Measurements from ENCODE around the gene WAPL. TPM values are rescaled to one million over a fixed set of nuclear protein-coding genes. Genes with fewer than 3 reads are reported as not detected.
"Not testable (repeated sequence)": the region's sequence is repeated elsewhere in the genome, so short reads cannot be mapped to it uniquely, and the experiment has no call there.

The WAPL gene
- total and polyA plus RNA-seq, 2 donors, result 16.1 to 66.7 TPM

DNA sequence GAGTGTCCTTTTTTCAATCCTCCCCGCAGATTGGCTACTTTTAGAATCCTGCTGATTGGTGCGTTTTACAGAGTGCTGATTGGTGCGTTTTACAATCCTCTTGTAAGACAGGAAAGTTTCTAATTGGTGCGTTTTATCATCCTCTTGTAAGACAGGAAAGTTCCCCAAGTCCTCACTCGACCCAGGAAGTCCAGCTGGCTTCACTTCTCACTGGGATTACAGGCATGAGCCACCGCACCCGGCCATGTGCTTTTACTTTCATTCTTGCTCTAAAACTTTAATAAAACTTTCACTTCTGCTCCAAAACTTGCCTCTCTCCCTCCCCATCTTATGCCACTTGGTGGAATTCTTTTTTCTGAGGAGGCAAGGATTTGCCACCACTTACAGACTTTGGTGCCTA lies 17.0 kb upstream of the WAPL start:
- Histone ChIP-seq H3K4me1 (ENCODE audit: insufficient read depth) (no peaks in the 10 kb centered on the region), H3K27ac (ENCODE audit: low read depth) (no peak overlapping the region), H3K4me3 (ENCODE audit: low read depth, low read length) (no peak overlapping the region), H3K36me3 (ENCODE audit: insufficient read depth) (no peaks in the 10 kb centered on the region)
- DNase-seq (ENCODE audit: extremely low spot score), result no peak
- 66% methylated on average over 7 of the region's 7 CpGs for WGBS

DNA sequence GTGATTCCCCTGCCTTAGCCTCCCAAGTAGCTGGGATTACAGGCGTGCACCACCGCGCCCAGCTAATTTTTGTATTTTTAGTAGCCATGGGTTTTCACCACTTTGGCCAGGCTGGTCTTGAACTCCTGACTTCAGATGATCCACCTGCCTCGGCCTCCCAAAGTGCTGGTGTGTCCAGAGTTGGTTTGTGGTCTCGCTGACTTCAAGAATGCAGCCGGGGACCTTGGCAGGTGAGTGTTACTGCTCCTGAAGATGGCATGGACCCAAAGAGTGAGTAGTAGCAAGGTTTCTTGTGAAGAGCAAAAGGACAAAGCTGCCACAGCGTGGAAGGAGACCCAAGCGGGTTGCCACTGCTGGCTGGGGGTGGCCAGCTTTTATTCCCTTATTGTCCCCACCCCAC lies 16.4 kb upstream of the WAPL start:
- DNase-seq (ENCODE audit: extremely low spot score); H3K27ac ChIP-seq (ENCODE audit: low read depth); H3K36me3 ChIP-seq (ENCODE audit: insufficient read depth); H3K4me3 ChIP-seq (ENCODE audit: low read depth, low read length); H3K4me1 ChIP-seq (ENCODE audit: insufficient read depth): not testable (repeated sequence)
- 99% methylated on average over 8 of the region's 8 CpGs for WGBS

DNA sequence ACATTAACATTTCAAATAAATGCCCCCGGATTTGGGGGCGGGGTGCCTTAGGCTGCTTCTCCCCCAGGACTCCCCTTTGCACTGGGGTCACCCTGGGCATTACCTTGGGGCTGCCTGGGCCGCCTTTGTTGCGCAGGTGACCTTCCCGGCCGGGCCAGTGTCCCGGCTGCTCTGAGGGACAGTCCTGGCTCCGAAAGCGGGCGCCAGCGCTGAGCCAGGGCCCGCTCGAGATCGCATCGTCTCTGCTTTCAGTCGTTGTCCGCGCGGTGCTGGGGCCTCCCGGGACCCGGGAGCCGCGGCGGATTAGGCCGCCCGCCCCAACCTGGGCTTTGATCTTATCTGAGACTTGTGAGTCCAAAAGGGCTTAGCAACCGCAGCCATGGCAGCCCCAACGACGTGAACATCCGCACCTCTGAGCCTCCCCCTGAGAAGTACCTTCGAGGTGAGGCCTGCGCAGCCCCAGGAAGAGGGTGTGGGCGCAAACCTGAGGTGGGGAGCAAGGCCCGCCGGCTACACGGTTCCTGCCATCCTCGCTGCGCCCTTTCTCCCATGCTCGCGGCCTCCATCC lies 14.8 kb upstream of the WAPL start:
- WGBS, result 26% methylated on average over 40 of the region's 40 CpGs
- Histone ChIP-seq H3K36me3 (ENCODE audit: insufficient read depth) (no peaks in the 10 kb centered on the region), H3K4me3 (ENCODE audit: low read depth, low read length) (no peak overlapping the region), H3K4me1 (ENCODE audit: insufficient read depth) (no peaks in the 10 kb centered on the region), H3K27ac (ENCODE audit: low read depth) (no peak overlapping the region)
- no peak for DNase-seq (ENCODE audit: extremely low spot score)

DNA sequence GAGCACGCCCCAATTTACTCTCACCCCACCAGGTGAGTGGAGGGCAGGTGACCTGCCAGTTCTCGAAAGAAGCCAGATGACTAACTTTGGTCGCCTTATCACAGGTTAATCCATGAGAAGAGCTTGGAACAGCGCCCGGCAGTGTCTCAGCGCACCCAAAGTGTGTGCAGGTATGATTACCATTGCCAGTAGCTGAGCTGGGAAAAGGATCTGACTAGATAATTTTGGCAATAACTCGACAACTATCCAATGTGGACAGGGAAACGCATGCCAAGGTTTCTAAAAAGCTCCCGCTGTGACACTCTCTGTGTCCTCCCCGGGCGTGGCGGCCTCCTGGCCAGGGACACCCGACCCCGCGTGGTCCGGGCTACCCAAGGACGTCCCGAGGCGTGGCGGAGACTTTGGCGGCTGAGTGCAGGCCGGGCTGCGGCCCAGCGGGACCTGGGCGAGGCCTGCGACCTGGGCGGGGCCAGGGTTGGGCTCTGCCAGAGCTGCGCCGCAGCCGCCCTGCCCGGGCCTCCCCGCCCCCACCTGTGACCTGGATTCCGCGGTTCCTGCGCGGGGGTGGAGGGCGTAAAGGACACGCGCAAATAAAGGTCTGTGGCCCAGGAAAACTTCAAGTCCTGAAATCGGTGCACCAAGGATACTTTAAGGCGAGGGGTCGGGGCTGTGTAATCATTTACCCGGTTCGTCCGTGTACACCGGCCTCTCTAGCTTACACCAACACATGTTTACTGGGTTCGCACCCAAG lies 13.7 kb upstream of the WAPL start:
- Histone ChIP-seq H3K27ac (ENCODE audit: low read depth) (no peak overlapping the region), H3K36me3 (ENCODE audit: insufficient read depth) (no peaks in the 10 kb centered on the region), H3K4me3 (ENCODE audit: low read depth, low read length) (peak overlapping the region; percentile 30), H3K4me1 (ENCODE audit: insufficient read depth) (no peaks in the 10 kb centered on the region)
- 24% methylated on average over 47 of the region's 47 CpGs for WGBS
- DNase-seq (ENCODE audit: extremely low spot score), result no peak

DNA sequence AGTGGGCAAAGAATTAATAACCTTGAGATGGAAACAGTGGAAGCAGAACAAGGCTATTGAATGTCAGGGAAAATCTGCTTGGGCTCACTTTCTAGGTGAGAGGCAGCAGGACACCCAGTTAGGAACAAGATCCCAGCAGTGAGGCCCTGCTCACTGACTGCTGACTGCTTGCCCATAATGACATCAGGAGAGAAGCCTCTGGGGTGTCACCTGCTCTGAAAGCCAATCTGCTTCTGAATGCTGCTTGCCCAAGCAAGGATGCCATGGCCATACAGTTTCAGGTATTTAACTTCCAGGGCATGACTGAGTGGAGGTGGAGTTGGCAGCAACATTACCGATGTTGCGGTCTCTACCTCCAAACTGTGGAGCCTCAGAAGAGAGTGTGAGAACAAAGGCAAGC lies 11.7 kb upstream of the WAPL start:
- DNase-seq (ENCODE audit: extremely low spot score), result no peak
- 95% methylated on average over 2 of the region's 2 CpGs for WGBS
- H3K36me3 ChIP-seq (ENCODE audit: insufficient read depth), result no peaks in the 10 kb centered on the region
- H3K27ac ChIP-seq (ENCODE audit: low read depth), result no peak overlapping the region
- H3K4me3 ChIP-seq (ENCODE audit: low read depth, low read length), result no peak overlapping the region
- H3K4me1 ChIP-seq (ENCODE audit: insufficient read depth), result no peaks in the 10 kb centered on the region

DNA sequence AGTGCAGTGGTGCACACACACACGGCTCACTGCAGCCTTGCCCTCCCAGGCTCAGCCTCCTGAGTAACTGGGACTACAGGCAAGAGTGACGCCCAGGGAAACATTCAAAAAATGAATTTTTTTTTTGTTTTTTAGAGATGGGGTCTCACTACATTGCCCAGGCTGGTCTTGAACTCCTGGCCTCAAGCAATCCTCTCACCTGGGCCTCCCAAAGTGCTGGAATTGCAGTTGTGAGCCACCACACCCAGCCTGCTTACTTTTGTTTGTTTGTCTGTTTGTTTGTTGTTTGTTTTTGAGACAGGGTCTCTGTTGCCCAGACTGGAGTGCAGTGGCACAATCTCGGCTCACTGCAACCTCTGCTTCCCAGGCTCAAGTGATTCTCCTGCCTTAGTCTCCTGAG lies 7.1 kb upstream of the WAPL start:
- H3K4me3 ChIP-seq (ENCODE audit: low read depth, low read length); H3K27ac ChIP-seq (ENCODE audit: low read depth); DNase-seq (ENCODE audit: extremely low spot score); H3K4me1 ChIP-seq (ENCODE audit: insufficient read depth); H3K36me3 ChIP-seq (ENCODE audit: insufficient read depth): not testable (repeated sequence)
- WGBS, result 93% methylated on average over 3 of the region's 3 CpGs

DNA sequence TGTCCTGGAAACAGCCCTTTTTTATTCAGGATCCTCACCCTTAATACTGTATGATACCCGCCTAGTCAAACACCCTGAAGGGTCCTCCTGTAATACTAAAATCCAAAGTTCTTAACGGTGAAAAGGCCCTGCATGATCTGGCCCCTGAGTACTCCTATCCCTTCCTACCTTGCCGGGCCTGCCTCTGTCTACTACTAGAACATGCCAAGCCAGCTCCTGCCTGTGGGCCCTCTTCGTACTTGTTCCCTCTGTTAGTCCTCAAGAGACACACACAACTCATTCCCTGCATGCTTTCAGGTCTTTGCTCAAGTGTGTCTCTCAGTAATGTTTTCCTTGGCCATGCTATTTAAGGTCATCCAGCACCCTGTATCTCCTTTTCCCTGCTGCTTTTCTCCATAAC lies 5.0 kb upstream of the WAPL start:
- Histone ChIP-seq H3K4me3 (ENCODE audit: low read depth, low read length) (no peak overlapping the region), H3K36me3 (ENCODE audit: insufficient read depth) (no peaks in the 10 kb centered on the region), H3K4me1 (ENCODE audit: insufficient read depth) (no peaks in the 10 kb centered on the region), H3K27ac (ENCODE audit: low read depth) (no peak overlapping the region)
- 92% methylated on average over 4 of the region's 4 CpGs for WGBS
- DNase-seq (ENCODE audit: extremely low spot score), result no peak

DNA sequence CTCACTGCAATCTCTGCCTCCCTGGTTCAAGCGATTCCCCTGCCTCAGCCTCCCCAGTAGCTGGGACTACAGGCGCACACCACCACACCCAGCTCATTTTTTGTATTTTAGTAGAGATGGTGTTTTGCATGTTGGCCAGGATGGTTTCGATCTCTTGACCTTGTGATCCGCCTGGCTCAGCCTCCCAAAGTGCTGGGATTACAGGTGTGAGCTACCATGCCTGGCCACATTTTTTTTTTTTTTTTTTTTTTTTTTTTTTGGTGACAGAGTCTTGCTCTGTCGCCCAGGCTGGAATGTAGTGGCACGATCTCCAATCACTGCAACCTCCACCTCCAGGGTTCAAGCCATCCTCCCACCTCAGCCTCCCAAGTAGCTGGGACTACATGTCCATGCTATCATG lies 4.1 kb upstream of the WAPL start:
- H3K4me3 ChIP-seq (ENCODE audit: low read depth, low read length); DNase-seq (ENCODE audit: extremely low spot score); H3K27ac ChIP-seq (ENCODE audit: low read depth); H3K4me1 ChIP-seq (ENCODE audit: insufficient read depth); H3K36me3 ChIP-seq (ENCODE audit: insufficient read depth): not testable (repeated sequence)
- 98% methylated on average over 6 of the region's 6 CpGs for WGBS

DNA sequence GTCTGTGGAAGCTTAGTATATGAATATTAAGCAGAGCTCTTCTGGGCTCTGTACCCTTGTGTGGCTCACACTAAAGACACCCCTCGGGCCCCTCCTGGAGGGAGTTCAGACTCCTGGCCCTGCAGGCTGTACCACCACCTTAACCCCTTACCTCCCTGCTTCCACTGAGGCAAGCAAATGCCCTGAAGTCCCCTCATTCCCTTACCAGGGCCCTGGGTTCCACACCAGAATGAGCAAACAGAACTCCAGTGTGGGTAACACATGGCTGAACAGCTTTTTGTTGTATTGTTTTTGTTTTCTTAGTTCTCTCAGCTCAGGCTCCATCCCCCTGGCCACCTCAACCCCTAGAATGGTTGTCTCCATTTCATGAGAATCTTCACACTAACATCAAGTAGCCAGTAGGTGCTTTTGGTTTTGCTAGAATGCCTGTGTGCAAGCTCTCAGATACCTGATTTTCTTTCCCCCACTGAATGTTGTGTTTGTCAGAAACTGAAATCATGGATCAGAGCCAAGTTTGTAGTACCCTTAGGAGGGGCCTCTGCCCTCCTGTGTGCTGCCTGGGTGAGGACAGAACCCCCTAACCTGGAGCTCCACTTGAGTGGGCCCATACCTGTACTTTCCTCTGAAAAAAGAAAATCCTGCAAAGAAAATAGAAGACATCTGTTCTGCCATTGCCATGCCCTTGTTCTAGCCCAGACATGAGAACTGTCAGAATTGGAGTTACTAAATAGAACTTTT lies 2.8 kb upstream of the WAPL start:
- Histone ChIP-seq H3K27ac (ENCODE audit: low read depth) (no peak overlapping the region), H3K36me3 (ENCODE audit: insufficient read depth) (no peaks in the 10 kb centered on the region), H3K4me1 (ENCODE audit: insufficient read depth) (peaks cover 1% of the 10 kb centered on the region), H3K4me3 (ENCODE audit: low read depth, low read length) (no peak overlapping the region)
- no peak for DNase-seq (ENCODE audit: extremely low spot score)
- 39% methylated on average over 1 of the region's 1 CpG for WGBS

DNA sequence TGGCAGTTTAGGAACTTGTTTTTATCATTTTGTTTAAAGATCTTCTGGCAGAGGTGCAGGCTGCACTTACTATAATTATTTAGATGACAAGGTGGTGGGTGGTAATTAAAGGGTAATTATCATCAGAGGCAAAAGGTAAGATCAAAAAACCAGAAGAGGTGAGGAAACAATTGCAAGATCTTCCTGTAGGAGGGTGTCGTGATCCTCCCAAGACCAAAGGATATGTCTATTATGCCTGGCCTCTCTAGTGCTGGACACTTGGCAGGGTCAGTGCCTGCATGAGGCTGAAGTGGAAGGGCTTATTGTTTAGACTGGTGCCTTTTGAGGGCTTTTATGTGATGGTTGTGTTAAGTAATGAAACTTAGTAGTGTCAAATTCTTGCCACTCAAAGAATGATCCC lies 1.8 kb upstream of the WAPL start:
- Histone ChIP-seq H3K4me1 (ENCODE audit: insufficient read depth) (peaks cover 1% of the 10 kb centered on the region), H3K4me3 (ENCODE audit: low read depth, low read length) (no peak overlapping the region), H3K27ac (ENCODE audit: low read depth) (no peak overlapping the region), H3K36me3 (ENCODE audit: insufficient read depth) (no peaks in the 10 kb centered on the region)
- DNase-seq (ENCODE audit: extremely low spot score), result no peak
- WGBS, result 63% methylated on average over 1 of the region's 1 CpG

DNA sequence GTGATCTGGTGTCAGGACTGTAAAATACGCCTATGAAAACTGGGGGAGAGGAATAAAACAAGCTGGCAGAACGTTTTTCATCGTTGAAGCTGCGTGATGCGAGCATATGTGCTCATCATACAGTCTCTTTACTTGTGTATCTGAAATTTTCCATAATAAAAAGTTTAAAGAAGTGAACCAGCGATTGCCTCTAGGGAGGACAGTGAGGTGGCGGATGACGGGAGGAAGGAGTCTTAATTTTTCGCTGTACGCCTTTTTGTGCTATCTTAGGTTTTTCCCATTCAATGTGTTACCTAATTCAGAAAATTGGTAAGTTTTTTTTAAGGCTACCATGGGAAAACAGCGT lies 891 bp upstream of the WAPL start:
- DNase-seq (ENCODE audit: extremely low spot score), result no peak
- Histone ChIP-seq H3K27ac (ENCODE audit: low read depth) (no peak overlapping the region), H3K4me1 (ENCODE audit: insufficient read depth) (peaks cover 1% of the 10 kb centered on the region)

DNA sequence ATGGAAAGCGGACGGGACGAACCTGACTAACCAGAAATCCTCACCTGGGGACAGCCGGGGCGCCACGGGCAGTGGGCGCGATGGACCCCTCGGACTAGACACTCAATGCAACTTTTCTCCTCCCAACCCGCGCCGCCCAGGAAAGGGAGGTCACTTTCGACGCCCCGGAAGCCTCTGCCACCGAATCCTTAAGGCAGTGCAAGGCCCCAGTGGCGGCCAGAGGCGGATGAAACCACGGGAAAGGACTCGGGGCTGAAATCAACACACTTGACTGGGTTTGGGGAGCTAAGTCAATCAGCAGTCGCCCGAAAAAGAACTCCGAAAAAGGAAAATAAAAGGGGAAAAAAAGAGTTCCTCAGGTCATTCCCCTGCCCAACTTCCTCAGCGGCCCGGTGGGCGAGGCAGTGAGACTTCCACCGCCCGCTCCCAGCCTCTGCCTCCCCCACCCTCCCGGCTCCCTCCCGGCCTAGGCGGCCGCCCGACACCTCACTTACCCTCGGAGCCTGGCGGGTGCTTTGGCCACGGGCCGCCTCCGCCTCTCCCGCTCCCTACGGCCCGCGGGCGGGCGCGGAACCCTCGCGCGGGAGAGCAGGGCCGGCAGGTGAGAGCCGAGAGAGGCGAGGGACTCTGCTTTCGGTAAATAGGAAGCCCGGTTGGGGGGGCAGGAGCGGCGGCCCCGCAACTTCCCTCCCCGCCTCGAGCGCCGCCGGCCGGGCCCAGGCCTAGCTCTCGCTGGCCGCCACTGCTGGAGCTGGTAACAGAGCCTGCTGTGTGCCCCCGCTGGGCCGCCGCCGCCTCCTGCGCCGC lies 518 bp downstream of the WAPL start:
- Histone ChIP-seq H3K4me3 (ENCODE audit: low read depth, low read length) (peak overlapping the region; percentile 98), H3K36me3 (ENCODE audit: insufficient read depth) (peaks cover 5% of the 10 kb centered on the region), H3K4me1 (ENCODE audit: insufficient read depth) (peaks cover 1% of the 10 kb centered on the region), H3K27ac (ENCODE audit: low read depth) (peak overlapping the region; percentile 99)
- DNase-seq (ENCODE audit: extremely low spot score), result no peak
- under 1% methylated on average over 70 of the region's 70 CpGs for WGBS

More for the DNA sequence above, 891 bp upstream of the WAPL start:
- 20% methylated on average over 11 of the region's 11 CpGs for WGBS
- Histone ChIP-seq H3K36me3 (ENCODE audit: insufficient read depth) (peaks cover 1% of the 10 kb centered on the region), H3K4me3 (ENCODE audit: low read depth, low read length) (peak overlapping the region; percentile 98)

DNA sequence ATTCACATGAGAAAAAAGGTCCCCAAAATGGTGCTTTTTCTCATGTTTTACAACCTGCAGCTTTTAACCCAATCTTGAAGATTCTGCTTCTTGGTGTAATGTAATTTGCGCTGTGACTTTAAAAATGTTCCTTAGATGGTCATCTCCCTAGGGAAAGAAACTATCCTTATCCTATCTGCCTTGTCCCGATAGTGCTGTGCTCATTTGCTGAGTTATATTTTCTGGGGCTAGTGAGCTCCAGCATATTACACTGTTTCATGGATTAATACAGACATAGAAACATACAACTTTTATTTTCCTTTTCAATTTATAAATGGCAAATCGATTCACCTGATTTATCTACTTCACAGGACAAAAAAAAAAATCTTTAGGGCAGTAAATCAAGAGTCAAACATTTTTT lies 2.8 kb downstream of the WAPL start:
- H3K4me3 ChIP-seq (ENCODE audit: low read depth, low read length), result no peak overlapping the region
- H3K36me3 ChIP-seq (ENCODE audit: insufficient read depth), result peaks cover 5% of the 10 kb centered on the region
- DNase-seq (ENCODE audit: extremely low spot score), result no peak
- WGBS, result 65% methylated on average over 3 of the region's 3 CpGs
- no peak overlapping the region for H3K27ac ChIP-seq (ENCODE audit: low read depth)
- H3K4me1 ChIP-seq (ENCODE audit: insufficient read depth), result peaks cover 3% of the 10 kb centered on the region
